ENCODE results near the gene PKN3.

DNA sequence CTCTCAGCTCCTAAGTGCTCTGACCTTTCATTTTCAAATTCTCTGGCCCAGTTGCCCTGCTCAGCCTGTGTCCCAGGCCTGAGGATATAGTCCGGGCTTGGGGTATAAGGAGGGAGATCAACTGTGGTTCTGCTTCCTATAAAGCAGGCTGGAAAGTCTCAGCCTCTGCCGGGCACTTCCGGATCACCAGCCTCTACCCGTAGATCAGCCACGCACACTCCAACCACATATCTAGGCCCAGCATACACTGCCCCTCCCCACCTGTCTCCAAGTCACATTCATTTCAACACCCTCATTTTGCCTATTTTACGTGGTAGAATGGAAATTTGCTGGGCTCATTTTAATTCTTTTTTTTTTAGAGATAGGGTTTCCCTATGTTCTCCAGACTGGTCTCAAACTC is 66.3 kb downstream of the PKN3 start:
- TF ChIP-seq, protein P1, sequence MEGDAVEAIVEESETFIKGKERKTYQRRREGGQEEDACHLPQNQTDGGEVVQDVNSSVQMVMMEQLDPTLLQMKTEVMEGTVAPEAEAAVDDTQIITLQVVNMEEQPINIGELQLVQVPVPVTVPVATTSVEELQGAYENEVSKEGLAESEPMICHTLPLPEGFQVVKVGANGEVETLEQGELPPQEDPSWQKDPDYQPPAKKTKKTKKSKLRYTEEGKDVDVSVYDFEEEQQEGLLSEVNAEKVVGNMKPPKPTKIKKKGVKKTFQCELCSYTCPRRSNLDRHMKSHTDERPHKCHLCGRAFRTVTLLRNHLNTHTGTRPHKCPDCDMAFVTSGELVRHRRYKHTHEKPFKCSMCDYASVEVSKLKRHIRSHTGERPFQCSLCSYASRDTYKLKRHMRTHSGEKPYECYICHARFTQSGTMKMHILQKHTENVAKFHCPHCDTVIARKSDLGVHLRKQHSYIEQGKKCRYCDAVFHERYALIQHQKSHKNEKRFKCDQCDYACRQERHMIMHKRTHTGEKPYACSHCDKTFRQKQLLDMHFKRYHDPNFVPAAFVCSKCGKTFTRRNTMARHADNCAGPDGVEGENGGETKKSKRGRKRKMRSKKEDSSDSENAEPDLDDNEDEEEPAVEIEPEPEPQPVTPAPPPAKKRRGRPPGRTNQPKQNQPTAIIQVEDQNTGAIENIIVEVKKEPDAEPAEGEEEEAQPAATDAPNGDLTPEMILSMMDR (IDR thresholded peaks at IDR 0.05 in 4 of 5, conservative IDR thresholded peaks at IDR 0.05 in 1 of 5) = no peak
- TF ChIP-seq POLR2A (IDR thresholded peaks at IDR 0.05) = no peak

All from gastrocnemius medialis (tissue), 4 donors.